NCI-H1694 treated with DMSO at 0.1 percent for 48 hours (cell line): ENCODE data around the gene TSPAN18.
A peak's percentile ranks its signal among the peaks of the same experiment; 100 is the strongest.

Source experiments
- DNase-seq: peaks from one replicate; lab custom pipeline; 2025; lab: John Stamatoyannopoulos, UW

TSPAN18 gene

DNA sequence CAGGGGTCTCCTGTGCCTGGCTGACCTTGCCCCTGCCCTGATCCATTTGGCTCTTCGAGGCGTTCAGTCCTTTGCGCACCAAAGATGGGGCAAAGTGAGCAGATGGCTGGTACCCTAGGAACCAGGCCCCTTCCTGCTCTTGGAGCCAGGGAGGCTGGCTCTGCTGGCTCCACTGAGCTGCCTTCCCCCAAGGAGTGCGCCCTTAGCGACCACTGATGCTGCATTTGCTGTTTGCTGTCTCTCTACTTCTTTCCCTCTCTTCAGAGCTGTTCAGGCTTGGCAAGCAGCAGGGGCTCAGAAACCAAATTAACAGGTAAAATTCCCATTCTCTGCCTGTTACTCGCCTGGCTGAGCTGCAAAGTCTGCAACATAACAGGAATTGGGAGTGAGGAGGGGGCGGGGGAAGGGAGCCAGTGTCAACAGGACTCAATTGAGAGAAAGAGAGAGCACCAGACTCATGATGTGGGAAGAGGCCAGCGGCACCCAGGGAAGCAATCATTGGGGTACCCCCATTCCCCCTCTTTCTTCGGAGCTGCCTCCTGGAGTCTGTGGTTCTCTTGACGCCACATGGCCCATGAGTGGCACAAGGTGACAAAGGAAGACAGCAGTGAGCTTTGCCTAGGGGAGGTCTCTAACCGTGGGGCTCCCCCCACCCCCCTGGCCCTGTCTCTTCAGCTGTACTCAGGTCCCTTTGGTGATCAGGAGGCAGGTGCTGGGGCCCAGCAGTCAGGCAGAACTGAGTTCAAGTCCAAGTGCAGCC, 121.6 kb downstream of the TSPAN18 start:
- DNase-seq = no peak

DNA sequence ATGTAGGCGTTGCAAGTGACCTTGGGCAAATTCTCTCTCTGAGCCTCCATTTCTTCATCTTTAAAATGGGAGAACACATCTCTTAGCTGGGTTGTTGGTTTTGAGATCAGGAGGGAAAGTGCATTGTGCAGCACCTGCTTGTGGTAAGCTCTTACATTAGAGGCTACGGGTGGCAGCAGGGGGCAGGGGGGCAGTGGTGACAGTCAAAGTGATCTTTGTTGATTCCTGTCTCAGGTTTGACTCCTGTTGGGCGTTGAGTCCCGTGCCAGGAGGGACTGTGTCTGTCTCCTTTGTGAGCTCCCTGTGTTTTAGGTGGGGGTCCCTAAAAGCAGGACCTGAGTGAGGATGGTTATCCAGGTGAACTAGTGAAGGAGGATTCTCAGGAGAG, 122.2 kb downstream of the TSPAN18 start:
- DNase-seq = no peak

DNA sequence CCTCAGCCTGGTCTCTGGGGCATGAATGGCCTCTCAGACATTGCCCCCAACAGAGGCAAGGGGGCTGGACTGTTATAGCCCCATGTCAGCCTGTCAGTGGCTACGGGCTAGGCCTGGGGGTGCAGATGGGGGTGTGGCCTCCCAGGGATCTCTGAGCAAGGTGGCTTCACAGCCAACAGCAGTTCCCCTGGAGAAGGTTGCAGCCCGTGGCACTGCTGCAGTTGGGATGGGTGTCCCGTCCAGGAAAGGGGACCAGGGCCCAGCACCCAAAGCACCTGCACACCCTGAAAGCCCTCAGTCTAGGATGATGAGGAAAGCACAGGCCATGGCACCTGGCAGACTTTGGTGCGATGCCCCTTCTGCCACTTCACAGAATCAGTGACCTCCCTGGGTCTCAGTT, 122.7 kb downstream of the TSPAN18 start:
- DNase-seq = no peak

DNA sequence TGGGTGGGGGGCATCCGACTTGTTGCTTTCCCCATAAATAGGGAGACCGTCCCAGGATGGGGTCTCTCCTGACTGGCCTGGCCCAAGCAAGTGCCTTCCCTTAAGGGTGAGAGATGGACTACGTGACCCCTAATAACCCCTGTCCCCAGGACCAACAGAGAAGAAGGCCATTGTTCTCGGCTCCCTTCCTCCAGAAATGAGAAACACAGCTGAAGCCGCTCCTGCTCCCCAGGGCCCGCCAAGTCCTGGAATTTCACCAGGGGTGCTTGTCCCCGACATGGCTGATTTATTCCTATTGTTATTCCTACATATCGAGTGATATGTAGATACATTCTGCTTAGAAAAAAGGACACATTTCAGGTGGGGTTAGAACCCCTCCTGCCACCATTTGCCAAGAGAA, 123.2 kb downstream of the TSPAN18 start:
- no peak for DNase-seq

DNA sequence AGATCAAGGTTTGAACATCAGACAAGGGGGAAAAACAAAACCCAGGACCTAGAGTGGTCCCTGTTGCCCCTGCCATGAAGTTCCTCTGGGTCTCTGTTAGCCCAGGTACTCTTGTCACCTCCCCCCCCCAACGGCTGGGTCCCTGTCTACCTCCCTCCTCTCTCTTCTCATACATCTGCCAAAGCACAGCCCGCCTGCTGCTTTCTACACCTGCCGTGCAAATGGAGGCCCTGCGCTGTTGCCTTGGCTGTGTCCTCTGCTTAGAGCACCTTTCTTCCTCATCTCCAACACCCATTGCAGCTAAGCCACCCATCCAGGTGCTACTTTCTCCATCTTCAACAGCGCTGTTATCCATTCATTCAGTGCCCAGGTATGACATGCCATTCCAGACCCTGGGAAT, 124.7 kb downstream of the TSPAN18 start:
- DNase-seq = no peak

DNA sequence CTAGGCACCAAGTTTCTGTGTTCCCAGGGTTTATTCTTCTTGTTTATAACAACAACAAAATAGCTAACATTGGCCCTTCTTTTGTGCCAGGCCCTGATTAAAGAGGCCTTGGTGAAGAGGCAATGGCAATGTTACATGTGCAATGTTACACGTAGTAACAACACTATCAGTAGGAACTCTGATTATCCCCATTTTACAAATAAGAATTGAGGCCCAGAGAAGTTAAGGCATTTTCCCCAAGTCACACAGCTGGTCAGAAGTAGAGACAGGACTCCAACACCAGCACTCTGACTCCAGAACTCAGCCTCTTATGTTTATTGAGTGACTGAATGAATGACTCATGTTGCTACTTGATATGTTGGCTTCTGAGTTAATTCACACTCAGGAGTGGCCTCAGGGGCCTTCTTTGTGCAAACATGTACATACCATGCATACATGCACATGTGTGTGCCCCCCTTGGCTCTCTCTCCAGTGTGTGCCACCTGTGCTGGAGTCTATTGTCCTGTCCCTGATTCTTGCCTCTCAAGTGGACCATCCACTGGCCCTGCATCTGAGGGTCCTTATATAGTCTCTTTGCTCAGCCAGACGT, 125.5 kb downstream of the TSPAN18 start:
- DNase-seq = no peak

DNA sequence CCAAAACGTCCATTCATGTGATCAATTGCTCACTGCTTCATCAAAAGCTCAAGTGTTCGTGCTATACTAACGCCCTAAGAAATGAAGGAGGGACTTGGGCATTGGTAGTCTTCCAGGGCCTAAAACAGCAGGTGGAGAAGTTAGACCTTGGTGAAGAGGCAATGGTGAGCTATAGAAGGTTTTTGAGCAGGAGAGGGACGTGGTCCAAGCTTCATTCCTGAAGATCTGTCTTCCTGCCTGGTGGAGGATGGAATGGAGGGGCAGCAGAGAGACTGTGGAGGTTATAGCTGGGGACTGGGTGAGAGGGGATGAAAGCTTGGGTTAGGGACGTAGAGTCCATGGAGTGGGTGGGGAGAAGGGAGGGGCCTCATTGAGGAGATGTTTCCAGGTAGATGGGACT, 126.2 kb downstream of the TSPAN18 start:
- DNase-seq = no peak

DNA sequence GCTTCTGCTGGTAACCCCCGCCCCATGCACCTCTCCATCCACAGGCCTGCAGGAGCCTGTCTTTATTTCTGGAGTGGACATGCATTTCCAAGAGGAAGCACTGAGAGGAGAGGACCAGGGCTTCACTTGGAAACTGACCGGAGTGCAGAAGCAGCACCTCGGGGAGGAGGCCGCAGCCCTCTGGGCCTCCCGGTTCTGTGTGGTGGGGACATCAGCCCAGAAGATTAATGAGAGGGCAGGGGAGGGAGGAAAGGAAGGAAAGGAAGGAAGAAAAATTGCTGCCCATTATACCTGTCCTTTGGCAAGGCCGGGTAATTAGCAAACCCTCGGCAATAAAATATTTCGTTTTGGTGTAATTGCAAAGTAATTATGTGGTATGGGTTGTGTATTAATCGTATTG, 126.9 kb downstream of the TSPAN18 start:
- DNase-seq = no peak

DNA sequence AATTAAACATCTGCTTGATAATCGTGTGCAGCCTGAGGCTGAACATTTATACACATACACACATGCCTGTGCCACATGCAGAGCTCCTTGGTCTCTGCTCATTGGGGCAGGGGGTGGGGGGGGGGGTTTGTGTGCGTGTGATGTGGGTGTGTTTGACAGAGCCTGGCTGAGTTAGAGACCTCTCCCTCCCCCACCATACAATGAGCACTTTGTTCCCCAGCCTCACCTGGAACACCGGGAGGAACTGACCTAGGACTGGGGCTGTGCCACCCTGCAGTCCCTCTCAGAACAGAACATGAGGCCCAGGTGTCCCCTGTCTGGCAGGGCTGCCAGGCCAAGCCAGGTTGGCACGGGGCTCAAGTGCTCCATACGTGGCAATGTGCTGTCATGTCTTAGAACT, 127.3 kb downstream of the TSPAN18 start:
- DNase-seq = no peak

DNA sequence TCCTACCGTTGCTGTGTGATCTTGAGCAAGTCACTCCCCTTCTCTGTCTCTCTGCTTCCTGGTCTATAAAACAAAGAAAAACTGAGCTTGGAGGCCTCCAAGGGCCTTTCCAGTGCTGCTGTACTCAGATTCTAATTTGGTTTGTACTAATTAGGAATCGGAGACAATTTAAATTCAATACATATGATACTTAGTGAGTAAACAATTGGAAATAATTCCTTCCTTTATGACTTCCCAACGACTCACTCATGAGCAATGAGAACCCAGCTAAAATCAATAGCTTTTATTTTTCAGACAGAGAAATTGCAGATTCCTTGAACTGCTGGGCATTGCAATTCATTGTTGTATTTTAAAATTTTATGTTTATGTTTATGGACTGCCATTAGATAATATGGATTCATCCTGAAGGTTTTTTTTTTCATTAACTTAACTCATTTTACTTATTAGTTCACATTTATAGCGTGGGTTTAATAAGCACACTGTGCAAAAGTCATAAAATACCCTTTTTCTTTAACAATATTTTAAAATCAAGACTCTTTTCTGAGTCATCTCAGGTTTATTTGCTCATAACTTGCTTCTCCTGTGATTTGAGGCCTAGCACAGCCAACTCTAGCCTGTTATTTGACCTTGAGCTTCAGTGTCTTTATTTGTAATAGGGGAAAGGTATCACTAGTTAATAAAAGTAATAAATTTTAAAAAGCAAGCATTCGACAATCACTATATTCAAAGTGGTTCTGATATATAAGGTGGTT, 128.2 kb downstream of the TSPAN18 start:
- no peak for DNase-seq

DNA sequence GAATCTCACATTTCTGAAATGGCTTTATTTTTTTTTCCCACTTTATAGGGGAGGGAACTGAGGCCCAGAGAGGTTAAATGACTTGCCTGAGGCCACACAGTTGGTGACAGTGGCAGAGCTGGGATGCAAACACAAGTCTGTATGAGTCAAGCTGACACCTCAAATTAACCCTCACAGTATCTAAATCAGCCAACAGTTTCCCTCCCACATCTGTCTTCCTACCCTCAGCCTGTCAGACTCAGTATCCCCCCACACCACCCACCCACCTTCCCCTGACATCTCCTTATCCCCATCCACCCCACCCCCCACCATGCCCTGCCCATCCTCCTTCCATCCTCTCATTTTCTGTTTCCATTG, 128.7 kb downstream of the TSPAN18 start:
- no peak for DNase-seq

DNA sequence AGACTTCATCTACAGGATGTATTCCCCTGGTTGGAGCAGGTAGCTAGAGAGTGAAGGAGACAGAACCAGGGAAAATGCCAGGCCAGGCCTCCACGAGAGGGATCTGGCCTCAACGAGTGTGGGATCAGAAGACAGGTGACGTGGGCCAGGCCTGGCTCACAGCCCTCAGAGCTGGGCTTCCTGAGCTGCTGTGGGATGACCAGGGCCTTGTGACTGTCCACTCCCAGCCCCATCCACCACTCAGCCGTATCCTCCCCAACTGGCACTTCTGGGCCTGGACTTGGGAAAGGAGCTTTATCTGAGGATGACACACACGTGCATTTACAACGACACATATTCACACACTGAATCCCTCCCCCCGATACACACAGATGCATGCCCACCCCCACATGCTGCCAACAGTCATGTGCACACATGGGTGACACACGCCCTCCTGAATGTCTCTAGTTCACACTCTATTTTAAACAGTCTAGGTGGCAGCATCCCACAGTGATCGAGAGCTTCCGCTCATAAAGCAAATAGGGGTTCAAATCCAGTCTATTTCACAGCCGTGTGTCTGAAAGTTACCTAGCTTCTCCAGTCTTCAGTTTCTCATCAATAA, 130.8 kb downstream of the TSPAN18 start:
- no peak for DNase-seq

DNA sequence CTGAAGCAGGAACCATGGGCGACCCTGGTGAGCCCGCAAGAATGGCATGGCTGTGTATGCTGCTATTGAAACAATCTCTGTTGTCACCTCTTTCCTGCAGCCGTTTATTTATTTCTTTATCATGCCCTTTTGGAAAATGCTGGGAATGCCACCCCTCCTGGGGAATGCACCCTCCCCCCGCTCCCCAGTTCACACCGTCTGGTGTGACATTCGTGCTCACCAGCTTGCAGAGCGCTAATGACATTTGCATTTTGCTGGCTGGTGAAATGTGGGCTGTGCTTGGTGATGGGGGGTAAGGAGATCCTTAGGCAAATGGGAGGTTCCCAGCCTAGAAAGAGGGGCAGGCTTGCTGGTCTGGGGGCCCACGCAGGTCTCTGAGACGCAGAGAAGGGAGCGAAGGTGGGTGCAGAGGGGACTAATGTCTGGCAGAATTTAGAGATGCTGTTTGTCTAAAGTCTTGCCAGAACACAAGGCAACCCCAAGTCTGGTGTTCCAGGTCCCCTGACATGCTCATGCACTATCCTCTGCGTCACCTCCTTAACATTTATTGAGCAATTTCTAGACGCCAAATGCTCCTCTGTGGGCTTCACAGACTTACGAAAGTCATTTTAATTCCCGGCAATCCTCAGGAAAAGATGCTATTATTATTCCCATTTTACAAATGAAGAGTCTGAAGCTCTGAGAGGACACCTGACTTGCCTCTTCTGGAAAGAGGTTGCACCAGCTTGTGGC, 132.2 kb downstream of the TSPAN18 start:
- DNase-seq = no peak

DNA sequence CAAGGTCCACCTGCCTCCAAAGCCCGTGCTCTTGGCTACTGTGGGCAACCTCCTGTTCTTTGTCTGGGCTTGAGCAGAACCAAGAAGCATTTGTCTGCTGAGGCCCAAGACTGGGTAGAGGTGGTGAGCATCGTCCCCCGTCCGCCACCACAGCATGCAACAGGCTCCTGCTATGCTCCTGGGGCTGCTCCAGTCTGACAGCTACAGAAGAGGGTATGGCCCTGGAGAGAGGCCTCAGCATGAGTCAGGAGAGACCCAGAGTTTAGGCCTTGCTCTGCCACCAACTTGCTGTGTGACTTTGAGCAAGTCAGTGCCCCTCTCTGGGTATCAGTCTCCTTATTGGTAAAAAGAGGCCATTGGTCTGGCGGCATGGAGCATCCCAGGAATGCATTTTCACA, 132.8 kb downstream of the TSPAN18 start:
- DNase-seq = no peak

DNA sequence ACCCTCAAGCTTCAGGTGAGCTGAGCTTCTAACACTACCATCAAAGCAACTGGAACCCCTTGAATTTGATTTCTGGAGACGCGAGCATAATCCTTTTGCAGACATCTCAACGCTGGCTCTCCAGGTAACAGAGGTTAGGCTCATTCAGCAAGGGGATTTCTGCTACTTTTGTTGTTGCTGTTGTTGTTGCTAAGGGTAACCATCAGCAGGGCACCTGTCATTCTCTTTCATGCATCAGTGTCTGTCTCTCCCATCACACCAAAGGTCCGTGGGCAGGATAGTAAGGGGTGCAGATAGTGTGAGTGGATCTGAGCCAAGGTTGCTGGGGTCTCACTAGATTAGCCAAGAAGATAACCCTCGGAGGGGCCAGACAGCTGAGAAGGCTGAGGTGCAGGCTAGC, 133.6 kb downstream of the TSPAN18 start:
- no peak for DNase-seq

DNA sequence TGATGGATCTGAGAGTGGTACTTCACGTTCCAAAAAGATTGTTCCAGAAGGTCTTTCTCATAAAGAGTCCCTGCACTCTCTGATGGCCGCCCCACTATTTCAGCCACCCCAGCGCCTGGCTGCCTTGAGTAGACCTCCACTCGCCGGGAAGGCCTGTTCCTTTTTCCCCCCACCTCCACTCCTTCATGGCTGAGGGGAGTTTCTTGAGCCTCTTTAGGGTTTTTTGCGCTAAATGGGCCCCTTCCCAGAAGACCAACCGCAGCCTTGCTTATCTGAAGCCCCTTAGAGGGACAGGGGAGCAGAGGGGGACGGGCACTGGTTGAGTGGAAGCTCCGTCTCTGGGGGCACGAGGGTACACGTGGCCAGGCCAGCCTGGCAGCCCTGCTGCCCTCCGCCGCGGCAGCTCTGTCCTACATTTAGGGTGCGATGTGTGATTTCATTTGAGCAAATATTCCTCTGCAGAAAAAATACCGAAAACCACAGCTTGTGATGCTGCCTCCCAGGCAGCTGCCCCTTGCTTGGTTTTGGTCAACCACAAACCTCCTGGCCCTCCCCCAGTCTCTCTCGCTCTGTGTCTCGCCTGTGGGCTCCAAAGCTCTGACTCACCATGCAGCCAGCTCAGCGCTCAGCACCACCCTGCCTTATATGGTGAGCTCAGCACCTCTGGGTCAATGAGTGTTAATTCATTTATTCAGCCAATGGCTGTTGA, 135.2 kb downstream of the TSPAN18 start:
- DNase-seq = no peak

DNA sequence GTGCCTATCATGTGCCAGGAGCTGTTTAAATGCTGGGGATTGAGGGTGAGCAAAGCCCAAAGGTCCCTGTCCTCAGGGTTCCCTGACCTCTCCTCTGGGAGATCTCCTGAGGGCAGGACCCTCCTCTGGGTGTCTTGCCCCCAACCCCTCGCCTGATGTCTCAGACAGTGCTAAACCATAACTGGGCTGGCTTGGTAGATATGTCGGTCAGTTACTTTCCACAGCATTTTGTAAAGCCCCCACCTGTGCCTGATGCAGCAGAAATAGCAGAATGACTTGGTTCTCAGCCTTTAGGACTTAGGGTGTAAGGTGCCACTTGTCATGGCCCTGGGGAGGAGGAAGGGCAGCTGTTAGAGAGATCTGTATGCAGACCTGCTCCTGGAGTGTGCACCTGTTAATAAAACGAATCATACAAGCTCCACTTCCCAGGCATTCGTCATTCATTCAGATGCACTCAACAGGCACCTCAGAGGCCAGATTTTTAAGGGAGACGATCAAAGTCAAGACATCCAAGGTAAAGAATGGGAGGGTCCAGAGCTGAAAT, 135.9 kb downstream of the TSPAN18 start:
- no peak for DNase-seq

DNA sequence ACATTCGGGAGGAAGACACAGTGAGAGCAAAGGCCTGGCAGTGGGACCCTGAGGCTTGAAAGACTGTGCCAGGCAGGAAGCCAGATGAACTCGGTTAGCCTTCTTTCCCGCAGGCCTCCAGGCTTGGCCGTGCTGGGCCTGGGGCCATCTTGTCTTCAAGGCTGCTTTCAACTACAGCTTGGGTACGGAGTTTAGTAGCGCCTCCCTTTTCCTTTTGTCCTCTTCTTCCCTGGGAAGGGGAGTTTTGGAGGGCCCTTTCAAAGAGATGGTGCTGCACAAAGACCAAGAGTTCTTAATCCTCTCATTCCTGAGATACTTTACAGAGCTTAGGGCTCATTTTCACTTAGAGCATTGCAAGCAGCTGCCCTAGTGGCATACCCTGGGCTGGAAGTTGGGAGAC, 136.5 kb downstream of the TSPAN18 start:
- no peak for DNase-seq

DNA sequence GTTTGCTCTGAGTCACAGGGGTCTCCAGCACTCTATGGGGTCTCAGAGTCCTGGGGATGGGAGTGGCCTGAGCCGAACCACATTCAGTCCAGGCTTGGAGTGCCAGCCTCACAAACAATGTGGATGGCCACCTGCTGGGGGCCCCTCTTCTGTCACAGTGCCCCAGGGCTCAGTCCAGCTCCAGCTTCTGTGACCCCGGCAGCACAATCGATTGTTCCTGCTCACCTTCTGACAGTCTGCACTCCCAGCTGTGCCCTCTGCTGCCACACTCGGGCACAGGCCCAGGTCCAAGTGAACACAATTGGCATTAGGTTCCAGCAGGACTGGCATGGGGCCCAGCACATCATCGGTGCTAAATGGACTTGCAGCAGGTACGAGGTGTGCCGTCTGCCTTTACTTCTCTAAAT, 139.1 kb downstream of the TSPAN18 start:
- no peak for DNase-seq

DNA sequence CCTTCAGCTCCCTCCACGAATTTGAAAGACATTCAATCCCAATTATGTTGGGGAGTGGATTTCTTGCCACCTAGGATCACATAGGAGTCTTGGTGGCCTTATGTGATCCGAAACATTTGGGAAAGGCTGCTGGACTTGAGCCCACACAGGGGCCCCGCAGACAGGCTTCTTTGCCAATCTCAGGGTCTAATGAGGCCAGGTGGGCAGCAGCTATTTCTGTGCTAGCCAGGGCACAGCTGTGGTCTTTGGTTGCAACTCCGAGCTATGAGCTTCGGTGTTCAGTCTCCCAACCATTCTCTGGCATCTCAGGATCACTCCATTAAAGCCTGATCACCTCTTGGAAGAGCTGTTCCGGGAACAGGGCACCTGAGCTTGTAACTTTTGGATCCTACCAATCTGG, 139.5 kb downstream of the TSPAN18 start:
- no peak for DNase-seq

DNA sequence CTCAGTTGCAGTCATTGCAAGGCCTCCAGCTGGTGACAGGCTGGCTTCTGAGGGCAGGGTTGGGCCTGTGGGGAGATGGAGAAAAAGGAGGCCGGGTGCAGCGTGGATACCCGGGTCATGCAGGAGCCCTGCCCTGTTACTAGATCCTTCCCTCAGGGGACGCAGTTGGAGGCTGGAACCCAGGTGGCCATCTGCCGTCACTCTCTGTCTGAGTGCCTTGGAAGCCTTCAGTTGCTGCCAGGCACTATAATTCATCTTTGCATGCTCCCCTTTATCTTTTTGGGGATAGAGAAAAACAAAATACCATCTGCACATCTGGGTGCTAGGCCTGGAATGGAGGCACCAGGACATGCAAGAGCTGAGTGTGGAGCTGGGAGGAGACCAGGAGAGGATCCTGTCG, 141.3 kb downstream of the TSPAN18 start:
- DNase-seq = peak; percentile 67
